ENCODE measurements around the gene RAB28. TPM values are rescaled to one million over a fixed set of nuclear protein-coding genes. Genes with fewer than 3 reads are reported as not detected.

The RAB28 gene
- total and polyA plus RNA-seq, 9 of the 15 experiments (the other 6 are each of a cell fraction or from before 2014, with no cell fraction given), result 6.7 to 40.4 (median 23.0) TPM

DNA sequence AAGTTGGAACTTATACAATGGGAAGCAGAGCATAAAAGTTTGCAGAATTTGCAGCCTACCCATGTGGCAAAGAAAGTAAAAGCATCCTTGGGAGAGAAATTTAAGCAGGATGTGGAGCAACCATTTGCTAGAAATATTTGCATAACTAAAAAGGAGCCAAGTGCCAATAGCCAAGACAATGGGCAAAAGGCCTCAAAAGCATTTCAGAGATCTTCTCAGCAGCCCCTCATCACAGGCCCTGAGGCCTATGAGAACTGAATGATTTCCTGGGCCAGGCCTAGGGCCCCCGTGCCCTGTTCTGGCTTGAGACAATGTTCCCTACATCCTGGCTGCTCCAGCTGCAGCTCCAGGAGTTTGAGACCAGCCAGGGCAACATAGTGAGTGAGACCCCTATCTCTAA is 25.3 kb upstream of the RAB28 start:
- no peak overlapping the region for H3K4me2 ChIP-seq (ENCODE audit: insufficient read depth, low read length)
- in situ Hi-C loops (cut with MboI) (no loop called here), intact Hi-C loops (cut with micrococcal nuclease) (no loop called here)
- H3K4me3 ChIP-seq, result no peak overlapping the region
- H4K20me1 ChIP-seq (replicated peaks; ENCODE audit: control insufficient read depth, insufficient read depth, low read length), result no peaks in the 10 kb centered on the region
- TF ChIP-seq COPS2 (conservative IDR thresholded peaks at IDR 0.05), result no peak
- TF ChIP-seq ZNF3 (CRISPR knock-in tag; IDR thresholded peaks at IDR 0.05), result no peak
- TF ChIP-seq ZC3H11A (IDR thresholded peaks at IDR 0.05; ENCODE audit: low read depth, low read length), result no peak
- no peak overlapping the region for H3K9ac ChIP-seq (ENCODE audit: insufficient read depth in 1 of 2, low read depth in 2 of 2, low read length in 2 of 2)
- no peaks in the 10 kb centered on the region for H3K79me2 ChIP-seq (ENCODE audit: control insufficient read depth, insufficient read depth, low read length)
- POLR2A ChIA-PET, result interaction anchor here (1.0 kb wide), 1 partner anchor 9 kb away, joined by 3 read pairs; no protein-coding TSS in a partner anchor
- H3K9me3 ChIP-seq (replicated peaks; ENCODE audit: control insufficient read depth, insufficient read depth, low read depth, low read length), result no peaks in the 10 kb centered on the region
- no peaks in the 10 kb centered on the region for H3K36me3 ChIP-seq (ENCODE audit: control insufficient read depth, insufficient read depth, low read length)
- WGBS (ENCODE audit: insufficient coverage, low coverage, missing lambda C conversion rate), result 0% methylated on average over 1 of the region's 1 CpG
- H3K4me1 ChIP-seq (replicated peaks in 1 of 2; ENCODE audit: control insufficient read depth in 2 of 2, insufficient read depth in 2 of 2, low read length in 2 of 2), result no peaks in the 10 kb centered on the region
- H3K27ac ChIP-seq (ENCODE audit: extremely low read depth, low read depth, low read length), result no peak overlapping the region
- H2AFZ ChIP-seq (ENCODE audit: low read depth, low read length), result no peak overlapping the region
- BruUV-seq (replicated peaks), result no TSS peak
- no peak for FAIRE-seq
- ATAC-seq, result no peak
- H3K27me3 ChIP-seq (ENCODE audit: control insufficient read depth in 2 of 2, insufficient read depth in 2 of 2, low read length in 2 of 2), result no peaks in the 10 kb centered on the region
- CTCF ChIA-PET (ENCODE audit: low intra/inter-chr PET ratio), result no interaction called here
- no peaks in the 10 kb centered on the region for H3K9me1 ChIP-seq (ENCODE audit: control insufficient read depth, insufficient read depth, low read length)
- no peak for DNase-seq (ENCODE audit: extremely low read depth in 1 of 4, low spot score in 3 of 4)

DNA sequence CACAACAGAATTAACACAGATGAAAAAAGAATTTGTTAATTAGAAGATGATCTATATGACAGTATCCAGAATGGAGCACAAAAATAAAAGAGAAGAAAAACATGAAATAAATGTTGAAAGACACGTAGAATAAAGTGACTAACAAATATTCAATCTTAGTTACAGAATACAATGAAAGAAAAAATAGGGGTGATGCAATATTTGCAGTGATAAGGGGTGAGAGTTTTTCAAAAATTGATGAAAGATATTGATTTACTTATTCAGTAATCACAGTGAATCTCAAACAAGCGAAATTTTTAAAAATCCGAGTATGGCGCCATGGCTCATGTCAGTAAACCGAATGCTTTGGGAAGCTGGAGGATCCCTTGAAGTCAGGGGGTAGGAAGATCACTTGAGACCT is 20.2 kb upstream of the RAB28 start:
- ChIA-PET POLR2A (no interaction called here), CTCF (ENCODE audit: low intra/inter-chr PET ratio) (no interaction called here)
- in situ Hi-C loops (cut with MboI), result no loop called here
- TF ChIP-seq PRMT5 (CRISPR knock-in tag; IDR thresholded peaks at IDR 0.05) (no peak), ILK (tag; IDR thresholded peaks at IDR 0.05; ENCODE audit: borderline replicate concordance, low read depth) (no peak), POLR2AphosphoS5 (IDR thresholded peaks at IDR 0.05; ENCODE audit: control insufficient read depth, insufficient read depth, low read depth, low read length) (no peak), SOX6 (IDR thresholded peaks at IDR 0.05) (no peak), MIER1 (IDR thresholded peaks at IDR 0.05; ENCODE audit: low read depth) (no peak), CSDE1 (IDR thresholded peaks at IDR 0.05) (no peak), ZNF175 (CRISPR knock-in tag; IDR thresholded peaks at IDR 0.05; ENCODE audit: low read depth) (no peak), HDAC6 (IDR thresholded peaks at IDR 0.05; ENCODE audit: low read depth, low read length) (no peak), ZNF717 (CRISPR knock-in tag; IDR thresholded peaks at IDR 0.05) (no peak), CEBPB (tag; IDR thresholded peaks at IDR 0.05) (peak; percentile 49; the same call in 1 of the 2 replicates)
- TF ChIP-seq, protein P1, sequence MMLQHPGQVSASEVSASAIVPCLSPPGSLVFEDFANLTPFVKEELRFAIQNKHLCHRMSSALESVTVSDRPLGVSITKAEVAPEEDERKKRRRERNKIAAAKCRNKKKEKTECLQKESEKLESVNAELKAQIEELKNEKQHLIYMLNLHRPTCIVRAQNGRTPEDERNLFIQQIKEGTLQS (IDR thresholded peaks at IDR 0.05), result peak; percentile 57; the same call in 1 of the 2 replicates
- TF ChIP-seq, protein P1 (CRISPR knock-in tag; conservative IDR thresholded peaks at IDR 0.05), result no peak
- TF ChIP-seq, protein P2, sequence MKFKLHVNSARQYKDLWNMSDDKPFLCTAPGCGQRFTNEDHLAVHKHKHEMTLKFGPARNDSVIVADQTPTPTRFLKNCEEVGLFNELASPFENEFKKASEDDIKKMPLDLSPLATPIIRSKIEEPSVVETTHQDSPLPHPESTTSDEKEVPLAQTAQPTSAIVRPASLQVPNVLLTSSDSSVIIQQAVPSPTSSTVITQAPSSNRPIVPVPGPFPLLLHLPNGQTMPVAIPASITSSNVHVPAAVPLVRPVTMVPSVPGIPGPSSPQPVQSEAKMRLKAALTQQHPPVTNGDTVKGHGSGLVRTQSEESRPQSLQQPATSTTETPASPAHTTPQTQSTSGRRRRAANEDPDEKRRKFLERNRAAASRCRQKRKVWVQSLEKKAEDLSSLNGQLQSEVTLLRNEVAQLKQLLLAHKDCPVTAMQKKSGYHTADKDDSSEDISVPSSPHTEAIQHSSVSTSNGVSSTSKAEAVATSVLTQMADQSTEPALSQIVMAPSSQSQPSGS (CRISPR knock-in tag; IDR thresholded peaks at IDR 0.05), result no peak

More for the DNA sequence above, 20.2 kb upstream of the RAB28 start:
- no peak overlapping the region for H3K27ac ChIP-seq (ENCODE audit: extremely low read depth, low read depth, low read length)
- intact Hi-C loops (cut with micrococcal nuclease), result no loop called here
- H3K9me1 ChIP-seq (ENCODE audit: control insufficient read depth, insufficient read depth, low read length), result no peaks in the 10 kb centered on the region
- H2AFZ ChIP-seq (ENCODE audit: low read depth, low read length), result no peak overlapping the region
- H3K9ac ChIP-seq (ENCODE audit: insufficient read depth in 1 of 2, low read depth in 2 of 2, low read length in 2 of 2), result no peak overlapping the region
- H4K20me1 ChIP-seq (replicated peaks; ENCODE audit: control insufficient read depth, insufficient read depth, low read length), result no peaks in the 10 kb centered on the region
- no TSS peak for BruUV-seq (replicated peaks)
- no peaks in the 10 kb centered on the region for H3K4me1 ChIP-seq (replicated peaks in 1 of 2; ENCODE audit: control insufficient read depth in 2 of 2, insufficient read depth in 2 of 2, low read length in 2 of 2)
- no peaks in the 10 kb centered on the region for H3K9me3 ChIP-seq (replicated peaks; ENCODE audit: control insufficient read depth, insufficient read depth, low read depth, low read length)
- H3K27me3 ChIP-seq (ENCODE audit: control insufficient read depth in 2 of 2, insufficient read depth in 2 of 2, low read length in 2 of 2), result peaks cover 0 to 4% of the 10 kb centered on the region in 2 experiments; a peak in 4 of 5 replicates
- H3K4me3 ChIP-seq, result no peak overlapping the region
- no peaks in the 10 kb centered on the region for H3K36me3 ChIP-seq (ENCODE audit: control insufficient read depth, insufficient read depth, low read length)
- DNase-seq (ENCODE audit: extremely low read depth in 1 of 4, low spot score in 3 of 4) (no peak), FAIRE-seq (no peak), ATAC-seq (no peak)
- 24% methylated on average over 5 of the region's 5 CpGs for WGBS (ENCODE audit: insufficient coverage, low coverage, missing lambda C conversion rate)
- H3K4me2 ChIP-seq (ENCODE audit: insufficient read depth, low read length), result no peak overlapping the region
- H3K79me2 ChIP-seq (ENCODE audit: control insufficient read depth, insufficient read depth, low read length), result no peaks in the 10 kb centered on the region
